ENCODE data around the gene FRMPD4.

GRCh38 chrX:12548746-12549145 is 410.5 kb downstream of the FRMPD4 start:
- TF ChIP-seq ZNF671 (CRISPR knock-in tag; IDR thresholded peaks at IDR 0.05): no peak
- TF ChIP-seq CTCF (IDR thresholded peaks at IDR 0.05): no peak
- no peak for TF ChIP-seq STAT6 (CRISPR knock-in tag; conservative IDR thresholded peaks at IDR 0.05; ENCODE audit: low read depth)
- TF ChIP-seq ATF2 (CRISPR knock-in tag; IDR thresholded peaks at IDR 0.05; ENCODE audit: borderline replicate concordance, low read depth): no peak
- no peak for TF ChIP-seq JUN (CRISPR knock-in tag; IDR thresholded peaks at IDR 0.05)
- TF ChIP-seq SOX15 (CRISPR knock-in tag; IDR thresholded peaks at IDR 0.05): no peak

Data from WTC11 (cell line).